ENCODE measurements around the gene BAHCC1. TPM values are rescaled to one million over a fixed set of nuclear protein-coding genes. Genes with fewer than 3 reads are reported as not detected.

BAHCC1 gene
- total and polyA plus RNA-seq, 9 of the 15 experiments (the other 6 are each of a cell fraction or from before 2014, with no cell fraction given): 0.14 to 26.9 (median 5.0) TPM

DNA sequence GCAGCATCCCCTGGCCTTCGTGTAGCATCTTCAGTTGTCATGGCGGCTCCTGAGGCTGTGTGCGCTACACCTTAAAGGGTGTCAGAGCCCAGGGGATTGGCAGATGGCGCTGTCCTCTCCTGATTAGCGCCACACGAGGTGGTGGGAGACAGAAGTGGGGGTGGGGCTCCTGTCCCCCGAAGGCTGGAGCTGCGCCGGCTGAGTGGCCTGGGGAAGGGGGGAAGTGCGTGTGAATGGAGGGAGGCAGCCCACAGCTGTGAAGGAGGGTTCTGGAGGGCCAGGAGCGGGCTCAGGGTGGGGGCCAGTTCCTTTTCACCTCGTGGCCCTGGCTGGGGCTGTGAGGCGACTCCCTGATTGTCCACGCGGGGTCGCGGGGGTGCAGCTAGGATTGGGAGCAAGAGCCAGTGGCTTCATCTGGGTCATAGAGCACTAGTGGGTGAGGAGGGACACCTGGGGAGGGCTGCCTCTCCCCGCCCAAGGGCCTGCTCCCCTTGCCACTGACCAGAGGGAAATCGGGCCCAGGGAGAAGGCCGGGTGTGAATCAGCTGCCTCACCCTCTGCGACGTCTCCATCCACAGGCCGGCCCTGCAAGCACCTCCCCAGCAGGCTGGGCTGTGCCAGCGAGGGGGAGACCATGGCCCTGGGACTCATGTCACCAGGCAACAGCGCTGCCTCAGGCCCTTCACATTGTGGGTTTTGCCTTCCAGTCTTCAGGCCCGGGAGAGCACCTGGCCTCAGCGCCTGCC lies 14.1 kb downstream of the BAHCC1 start (continued):
- TF ChIP-seq, protein P1, sequence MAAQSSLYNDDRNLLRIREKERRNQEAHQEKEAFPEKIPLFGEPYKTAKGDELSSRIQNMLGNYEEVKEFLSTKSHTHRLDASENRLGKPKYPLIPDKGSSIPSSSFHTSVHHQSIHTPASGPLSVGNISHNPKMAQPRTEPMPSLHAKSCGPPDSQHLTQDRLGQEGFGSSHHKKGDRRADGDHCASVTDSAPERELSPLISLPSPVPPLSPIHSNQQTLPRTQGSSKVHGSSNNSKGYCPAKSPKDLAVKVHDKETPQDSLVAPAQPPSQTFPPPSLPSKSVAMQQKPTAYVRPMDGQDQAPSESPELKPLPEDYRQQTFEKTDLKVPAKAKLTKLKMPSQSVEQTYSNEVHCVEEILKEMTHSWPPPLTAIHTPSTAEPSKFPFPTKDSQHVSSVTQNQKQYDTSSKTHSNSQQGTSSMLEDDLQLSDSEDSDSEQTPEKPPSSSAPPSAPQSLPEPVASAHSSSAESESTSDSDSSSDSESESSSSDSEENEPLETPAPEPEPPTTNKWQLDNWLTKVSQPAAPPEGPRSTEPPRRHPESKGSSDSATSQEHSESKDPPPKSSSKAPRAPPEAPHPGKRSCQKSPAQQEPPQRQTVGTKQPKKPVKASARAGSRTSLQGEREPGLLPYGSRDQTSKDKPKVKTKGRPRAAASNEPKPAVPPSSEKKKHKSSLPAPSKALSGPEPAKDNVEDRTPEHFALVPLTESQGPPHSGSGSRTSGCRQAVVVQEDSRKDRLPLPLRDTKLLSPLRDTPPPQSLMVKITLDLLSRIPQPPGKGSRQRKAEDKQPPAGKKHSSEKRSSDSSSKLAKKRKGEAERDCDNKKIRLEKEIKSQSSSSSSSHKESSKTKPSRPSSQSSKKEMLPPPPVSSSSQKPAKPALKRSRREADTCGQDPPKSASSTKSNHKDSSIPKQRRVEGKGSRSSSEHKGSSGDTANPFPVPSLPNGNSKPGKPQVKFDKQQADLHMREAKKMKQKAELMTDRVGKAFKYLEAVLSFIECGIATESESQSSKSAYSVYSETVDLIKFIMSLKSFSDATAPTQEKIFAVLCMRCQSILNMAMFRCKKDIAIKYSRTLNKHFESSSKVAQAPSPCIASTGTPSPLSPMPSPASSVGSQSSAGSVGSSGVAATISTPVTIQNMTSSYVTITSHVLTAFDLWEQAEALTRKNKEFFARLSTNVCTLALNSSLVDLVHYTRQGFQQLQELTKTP (IDR thresholded peaks at IDR 0.05; ENCODE audit: low read depth in 1 of 2, partially characterized antibody in 2 of 2): no peak
- TF ChIP-seq ARID1B (IDR thresholded peaks at IDR 0.05) (0 out of 2 replicates have a peak, but pooled peaks have one; percentile 33), ZNF583 (CRISPR knock-in tag; IDR thresholded peaks at IDR 0.05) (no peak), TOE1 (IDR thresholded peaks at IDR 0.05; ENCODE audit: borderline replicate concordance) (0 out of 2 replicates have a peak, but pooled peaks have one; percentile 51), TOE1 (CRISPR knock-in tag; IDR thresholded peaks at IDR 0.05; ENCODE audit: borderline replicate concordance, low read depth) (no peak), CXXC5 (CRISPR knock-in tag; IDR thresholded peaks at IDR 0.05) (0 out of 2 replicates have a peak, but pooled peaks have one; percentile 32), COPS2 (conservative IDR thresholded peaks at IDR 0.05) (no peak), L3MBTL2 (IDR thresholded peaks at IDR 0.05) (peak; percentile 90), SPI1 (IDR thresholded peaks at IDR 0.05; ENCODE audit: borderline replicate concordance, low read depth, low read length) (peak; percentile 58; the same call in 1 of the 2 replicates), POU5F1 (IDR thresholded peaks at IDR 0.05; ENCODE audit: borderline replicate concordance, low read depth, low read length, partially characterized antibody) (no peak), ZNF592 (IDR thresholded peaks at IDR 0.05) (peak; percentile 70; the same call in 1 of the 2 replicates)
- TF ChIP-seq, protein P2, sequence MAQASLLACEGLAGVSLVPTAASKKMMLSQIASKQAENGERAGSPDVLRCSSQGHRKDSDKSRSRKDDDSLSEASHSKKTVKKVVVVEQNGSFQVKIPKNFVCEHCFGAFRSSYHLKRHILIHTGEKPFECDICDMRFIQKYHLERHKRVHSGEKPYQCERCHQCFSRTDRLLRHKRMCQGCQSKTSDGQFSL (CRISPR knock-in tag; IDR thresholded peaks at IDR 0.05): 0 out of 2 replicates have a peak, but pooled peaks have one; percentile 30
- TF ChIP-seq, protein P2 (tag; IDR thresholded peaks at IDR 0.05): no peak
- TF ChIP-seq, protein P3, sequence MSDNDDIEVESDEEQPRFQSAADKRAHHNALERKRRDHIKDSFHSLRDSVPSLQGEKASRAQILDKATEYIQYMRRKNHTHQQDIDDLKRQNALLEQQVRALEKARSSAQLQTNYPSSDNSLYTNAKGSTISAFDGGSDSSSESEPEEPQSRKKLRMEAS (CRISPR knock-in tag; IDR thresholded peaks at IDR 0.05): peak; percentile 92
- TF ChIP-seq, protein P4, sequence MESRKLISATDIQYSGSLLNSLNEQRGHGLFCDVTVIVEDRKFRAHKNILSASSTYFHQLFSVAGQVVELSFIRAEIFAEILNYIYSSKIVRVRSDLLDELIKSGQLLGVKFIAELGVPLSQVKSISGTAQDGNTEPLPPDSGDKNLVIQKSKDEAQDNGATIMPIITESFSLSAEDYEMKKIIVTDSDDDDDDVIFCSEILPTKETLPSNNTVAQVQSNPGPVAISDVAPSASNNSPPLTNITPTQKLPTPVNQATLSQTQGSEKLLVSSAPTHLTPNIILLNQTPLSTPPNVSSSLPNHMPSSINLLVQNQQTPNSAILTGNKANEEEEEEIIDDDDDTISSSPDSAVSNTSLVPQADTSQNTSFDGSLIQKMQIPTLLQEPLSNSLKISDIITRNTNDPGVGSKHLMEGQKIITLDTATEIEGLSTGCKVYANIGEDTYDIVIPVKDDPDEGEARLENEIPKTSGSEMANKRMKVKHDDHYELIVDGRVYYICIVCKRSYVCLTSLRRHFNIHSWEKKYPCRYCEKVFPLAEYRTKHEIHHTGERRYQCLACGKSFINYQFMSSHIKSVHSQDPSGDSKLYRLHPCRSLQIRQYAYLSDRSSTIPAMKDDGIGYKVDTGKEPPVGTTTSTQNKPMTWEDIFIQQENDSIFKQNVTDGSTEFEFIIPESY (CRISPR knock-in tag; IDR thresholded peaks at IDR 0.05): peak; percentile 100
